Effector memory CD8-positive, alpha-beta T cell (primary cell): ENCODE measurements around the gene NEK8.

Experiments used
- ATAC-seq: fragments of 150-1000 bp; cut with Tn5 transposase; replicated peaks from 2 replicates; pipeline ENCODE4 v1.10.0; 2021; ENCODE audit warnings: mild to moderate bottlenecking, moderate library complexity
- DNase-seq, 3 experiments: peaks; one replicate each; pipeline ENCODE4 v3.0.0; 2021
- H3K27ac Mint-ChIP-seq, 2 donors: one replicate each; pipeline ENCODE4 v1.8.0; 2022; ENCODE audit warnings: mild to moderate bottlenecking in 2 of 2, mixed read lengths in 2 of 2, moderate library complexity in 2 of 2
- H3K27me3 Mint-ChIP-seq, 2 donors: one replicate each; pipeline ENCODE4 v1.8.0; 2022; ENCODE audit warnings: mixed read lengths in 2 of 2
- H3K36me3 Mint-ChIP-seq: one replicate; pipeline ENCODE4 v1.8.0; 2022; ENCODE audit warnings: mild to moderate bottlenecking, moderate library complexity, mixed read lengths; ENCODE audit not compliant: insufficient read depth
- H3K4me1 Mint-ChIP-seq, 2 donors: one replicate each; pipeline ENCODE4 v1.8.0; 2022; ENCODE audit warnings: low read depth in 2 of 2, mixed read lengths in 2 of 2
- H3K4me3 Mint-ChIP-seq, 2 donors: one replicate each; pipeline ENCODE4 v1.8.0; 2022; ENCODE audit warnings: mild to moderate bottlenecking in 2 of 2, mixed read lengths in 2 of 2, moderate library complexity in 2 of 2
- H3K9me3 Mint-ChIP-seq, 2 donors: one replicate each; pipeline ENCODE4 v1.8.0; 2022; ENCODE audit warnings: mixed read lengths in 2 of 2

NEK8 gene

GRCh38 chr17:28703552-28704218 is 24.9 kb upstream of the NEK8 start:
- Mint-ChIP-seq H3K4me3 (no peak overlapping the region), H3K27ac (peak overlapping the region in 1 of 2 donors; percentile 73)

GRCh38 chr17:28704219-28704858 is 24.2 kb upstream of the NEK8 start:
- H3K27me3 Mint-ChIP-seq, result no peaks in the 10 kb centered on the region
- no peak overlapping the region for H3K4me3 Mint-ChIP-seq
- H3K4me1 Mint-ChIP-seq, result peaks cover 0 to 4% of the 10 kb centered on the region in 2 donors
- no peaks in the 10 kb centered on the region for H3K9me3 Mint-ChIP-seq
- ATAC-seq (no peak), DNase-seq (no peak)
- peak overlapping the region in 1 of 2 donors; percentile 73 for H3K27ac Mint-ChIP-seq
- peaks cover 40% of the 10 kb centered on the region for H3K36me3 Mint-ChIP-seq

More at GRCh38 chr17:28703552-28704218, 24.9 kb upstream of the NEK8 start:
- Mint-ChIP-seq H3K9me3 (no peaks in the 10 kb centered on the region), H3K4me1 (peaks cover 0 to 4% of the 10 kb centered on the region in 2 donors), H3K27me3 (no peaks in the 10 kb centered on the region), H3K36me3 (peaks cover 39% of the 10 kb centered on the region)
- DNase-seq, result no peak
- ATAC-seq, result no peak

GRCh38 chr17:28705074-28705659 is 23.4 kb upstream of the NEK8 start:
- peaks cover 0 to 4% of the 10 kb centered on the region in 2 donors for H3K4me1 Mint-ChIP-seq
- DNase-seq, result no peak
- H3K27me3 Mint-ChIP-seq, result no peaks in the 10 kb centered on the region
- no peak for ATAC-seq
- peaks cover 36% of the 10 kb centered on the region for H3K36me3 Mint-ChIP-seq
- H3K4me3 Mint-ChIP-seq, result no peak overlapping the region
- H3K27ac Mint-ChIP-seq, result peak overlapping the region; percentile 62 to 71
- no peaks in the 10 kb centered on the region for H3K9me3 Mint-ChIP-seq

GRCh38 chr17:28705728-28706334 is 22.8 kb upstream of the NEK8 start:
- Mint-ChIP-seq H3K27ac (peak overlapping the region; percentile 62 to 71), H3K9me3 (no peaks in the 10 kb centered on the region)
- ATAC-seq, result no peak

GRCh38 chr17:28706471-28707338 is 21.9 kb upstream of the NEK8 start:
- DNase-seq (no peak), ATAC-seq (no peak)
- peaks cover 3 to 11% of the 10 kb centered on the region in 2 donors for H3K4me1 Mint-ChIP-seq
- H3K4me3 Mint-ChIP-seq, result no peak overlapping the region
- H3K27me3 Mint-ChIP-seq, result no peaks in the 10 kb centered on the region
- H3K9me3 Mint-ChIP-seq, result no peaks in the 10 kb centered on the region
- H3K36me3 Mint-ChIP-seq, result peaks cover 25% of the 10 kb centered on the region
- H3K27ac Mint-ChIP-seq, result peak overlapping the region in 1 of 2 donors; percentile 71

More at GRCh38 chr17:28705728-28706334, 22.8 kb upstream of the NEK8 start:
- H3K27me3 Mint-ChIP-seq, result no peaks in the 10 kb centered on the region
- H3K4me1 Mint-ChIP-seq, result peaks cover 0 to 7% of the 10 kb centered on the region in 2 donors
- H3K36me3 Mint-ChIP-seq, result peaks cover 29% of the 10 kb centered on the region
- H3K4me3 Mint-ChIP-seq, result no peak overlapping the region
- DNase-seq, result no peak

- Mint-ChIP-seq H3K27me3 (no peaks in the 10 kb centered on the region), H3K27ac (peak overlapping the region in 1 of 2 donors; percentile 42), H3K4me3 (no peak overlapping the region), H3K9me3 (no peaks in the 10 kb centered on the region), H3K36me3 (peaks cover 19% of the 10 kb centered on the region), H3K4me1 (peaks cover 9 to 16% of the 10 kb centered on the region in 2 donors)
- DNase-seq (no peak), ATAC-seq (no peak)
These were observed 21.3 kb upstream of the NEK8 start for GRCh38 chr17:28707339-28707720.

GRCh38 chr17:28710861-28711722 is 17.5 kb upstream of the NEK8 start:
- H3K4me3 Mint-ChIP-seq, result peak overlapping the region; percentile 87 to 90
- H3K27me3 Mint-ChIP-seq, result peaks cover 0 to 21% of the 10 kb centered on the region in 2 donors
- ATAC-seq (peak; percentile 87), DNase-seq (peak; percentile 87 to 91 (median 89))
- no peaks in the 10 kb centered on the region for H3K9me3 Mint-ChIP-seq
- peaks cover 12 to 16% of the 10 kb centered on the region in 2 donors for H3K4me1 Mint-ChIP-seq
- H3K36me3 Mint-ChIP-seq, result peaks cover 12% of the 10 kb centered on the region
- peak overlapping the region; percentile 91 for H3K27ac Mint-ChIP-seq

GRCh38 chr17:28711723-28712031 is 16.9 kb upstream of the NEK8 start, which contains the start of gene PROCA1:
Gene PROCA1 (minus strand): TSS chr17:28711888. CDS start chr17:28711660, 228 bp downstream.
- peaks cover 12% of the 10 kb centered on the region for H3K36me3 Mint-ChIP-seq
- H3K4me1 Mint-ChIP-seq, result peaks cover 12 to 16% of the 10 kb centered on the region in 2 donors
- H3K4me3 Mint-ChIP-seq, result peak within 1 kb of the TSS; percentile 87 to 90
- DNase-seq (no peak), ATAC-seq (peak; percentile 50)
- H3K27ac Mint-ChIP-seq, result peak within 1 kb of the TSS; percentile 91
- H3K27me3 Mint-ChIP-seq, result peaks cover 0 to 25% of the 10 kb centered on the region in 2 donors
- H3K9me3 Mint-ChIP-seq, result no peaks in the 10 kb centered on the region

- H3K4me1 Mint-ChIP-seq, result peaks cover 12 to 15% of the 10 kb centered on the region in 2 donors
- DNase-seq (peak; percentile 36 to 52 (median 46)), ATAC-seq (peak; percentile 53)
- H3K9me3 Mint-ChIP-seq, result no peaks in the 10 kb centered on the region
- H3K4me3 Mint-ChIP-seq, result peak overlapping the region; percentile 87 to 90
- peaks cover 0 to 25% of the 10 kb centered on the region in 2 donors for H3K27me3 Mint-ChIP-seq
- H3K27ac Mint-ChIP-seq, result peak overlapping the region; percentile 91
- peaks cover 12% of the 10 kb centered on the region for H3K36me3 Mint-ChIP-seq
These were observed 16.4 kb upstream of the NEK8 start for GRCh38 chr17:28712032-28712704.

GRCh38 chr17:28712705-28713415 is 15.7 kb upstream of the NEK8 start:
- Mint-ChIP-seq H3K36me3 (peaks cover 12% of the 10 kb centered on the region), H3K27ac (peak overlapping the region in 1 of 2 donors; percentile 91)
- ATAC-seq, result no peak

GRCh38 chr17:28714281-28714680 is 14.3 kb upstream of the NEK8 start:
- no peak overlapping the region for H3K27ac Mint-ChIP-seq
- DNase-seq, result no peak
- H3K4me3 Mint-ChIP-seq, result no peak overlapping the region
- H3K4me1 Mint-ChIP-seq, result peaks cover 19 to 24% of the 10 kb centered on the region in 2 donors
- ATAC-seq, result no peak
- peaks cover 10% of the 10 kb centered on the region for H3K36me3 Mint-ChIP-seq
- no peaks in the 10 kb centered on the region for H3K9me3 Mint-ChIP-seq
- H3K27me3 Mint-ChIP-seq, result peaks cover 0 to 25% of the 10 kb centered on the region in 2 donors

More at GRCh38 chr17:28712705-28713415, 15.7 kb upstream of the NEK8 start:
- H3K9me3 Mint-ChIP-seq, result no peaks in the 10 kb centered on the region
- peaks cover 0 to 25% of the 10 kb centered on the region in 2 donors for H3K27me3 Mint-ChIP-seq
- peak overlapping the region; percentile 87 to 90 for H3K4me3 Mint-ChIP-seq
- DNase-seq, result no peak
- H3K4me1 Mint-ChIP-seq, result peaks cover 12 to 16% of the 10 kb centered on the region in 2 donors
